ENCODE measurements around the gene NDUFS3. TPM values are rescaled to one million over a fixed set of nuclear protein-coding genes. Genes with fewer than 3 reads are reported as not detected.
A peak's percentile ranks its signal among the peaks of the same experiment; 100 is the strongest.

The NDUFS3 gene
- total and polyA plus RNA-seq, 2 of the 13 experiments (the other 11 are each of a cell fraction or from before 2014, with no cell fraction given): 151 to 184 TPM

GRCh38 chr11:47552566-47553405 is 26.1 kb upstream of the NDUFS3 start, which contains the start of gene CELF1 (continued):
- no peak for TF ChIP-seq CSRNP2 (CRISPR knock-in tag; conservative IDR thresholded peaks at IDR 0.05; ENCODE audit: low read depth)
- TF ChIP-seq ZEB1 (IDR thresholded peaks at IDR 0.05; ENCODE audit: insufficient replicate concordance, low read depth): no peak
- no peak for TF ChIP-seq KLF15 (CRISPR knock-in tag; IDR thresholded peaks at IDR 0.05; ENCODE audit: borderline replicate concordance)
- TF ChIP-seq ZNF280D (CRISPR knock-in tag; IDR thresholded peaks at IDR 0.05): no peak; the same call in 1 of the 2 replicates
- no peak for TF ChIP-seq TRAFD1 (CRISPR knock-in tag; IDR thresholded peaks at IDR 0.05; ENCODE audit: borderline replicate concordance)
- TF ChIP-seq HHEX (CRISPR knock-in tag; IDR thresholded peaks at IDR 0.05): no peak
- no peak for TF ChIP-seq HOXA9 (CRISPR knock-in tag; IDR thresholded peaks at IDR 0.05; ENCODE audit: borderline replicate concordance)
- no peak for TF ChIP-seq ZNF33B (CRISPR knock-in tag; IDR thresholded peaks at IDR 0.05)
- peak; percentile 30 for TF ChIP-seq MED8 (CRISPR knock-in tag; IDR thresholded peaks at IDR 0.05; ENCODE audit: insufficient replicate concordance)
- no peak for TF ChIP-seq HMGA1 (CRISPR knock-in tag; conservative IDR thresholded peaks at IDR 0.05)
- TF ChIP-seq ZSCAN22 (CRISPR knock-in tag; IDR thresholded peaks at IDR 0.05): no peak
- no peak for TF ChIP-seq GFI1 (CRISPR knock-in tag; IDR thresholded peaks at IDR 0.05; ENCODE audit: borderline replicate concordance)
- TF ChIP-seq YEATS2 (CRISPR knock-in tag; IDR thresholded peaks at IDR 0.05; ENCODE audit: borderline replicate concordance): no peak; the same call in 1 of the 2 replicates
- no peak for TF ChIP-seq U2AF2 (IDR thresholded peaks at IDR 0.05; ENCODE audit: low read depth, low read length)
- TF ChIP-seq MED13 (CRISPR knock-in tag; IDR thresholded peaks at IDR 0.05): peak; percentile 55; the same call in 1 of the 2 replicates
- no peak; the same call in 1 of the 2 replicates for TF ChIP-seq ZNF280B (CRISPR knock-in tag; IDR thresholded peaks at IDR 0.05; ENCODE audit: borderline replicate concordance)

All from HepG2 (cell line).